ENCODE measurements around the gene TMTC2. TPM values are rescaled to one million over a fixed set of nuclear protein-coding genes. Genes with fewer than 3 reads are reported as not detected.

TMTC2 gene
- total and polyA plus RNA-seq, 12 donors: 1.6 to 4.4 (median 2.7) TPM

DNA sequence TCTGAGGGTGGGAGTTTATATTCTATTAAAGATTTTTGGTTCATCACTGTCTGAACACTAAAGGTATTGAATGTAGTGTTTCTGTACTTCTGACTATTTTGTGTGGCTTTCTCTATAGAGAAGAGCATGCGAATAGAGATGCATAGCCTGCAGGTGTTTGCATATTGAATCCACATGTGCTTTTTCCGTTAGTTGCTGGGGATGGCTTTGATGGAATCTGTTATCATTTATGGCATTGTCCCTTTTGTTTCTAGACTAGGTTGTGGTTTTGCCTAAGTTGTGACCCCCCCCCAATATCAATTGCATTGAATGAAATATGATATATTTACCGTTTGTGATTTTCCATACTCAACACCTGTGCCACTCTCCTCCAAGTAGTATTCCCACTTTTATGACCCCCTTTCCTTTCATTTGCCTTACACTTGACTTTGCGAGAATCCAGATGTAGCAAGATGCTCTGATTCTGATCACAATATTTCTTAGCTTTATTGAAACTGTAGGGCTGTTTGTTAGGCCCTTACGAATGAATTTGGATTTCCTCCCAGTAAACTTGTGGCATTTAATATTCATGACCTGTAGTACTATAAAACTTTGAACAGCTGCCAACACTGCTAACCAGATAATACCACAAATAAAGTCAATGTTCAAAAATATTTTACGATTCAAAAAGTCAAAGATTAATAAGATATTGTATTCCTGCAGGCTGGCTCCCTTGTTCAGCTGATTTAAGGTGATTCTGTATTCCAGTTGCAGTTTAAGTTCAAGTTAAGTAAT lies 176.4 kb downstream of the TMTC2 start:
- Histone ChIP-seq H3K9me3 (replicated peaks in 1 of 3) (no peaks in the 10 kb centered on the region), H3K27ac (no peak overlapping the region), H3K4me1 (replicated peaks in 1 of 2) (peaks cover 0 to 6% of the 10 kb centered on the region in 2 donors), H3K36me3 (replicated peaks in 1 of 2) (no peaks in the 10 kb centered on the region), H3K27me3 (no peaks in the 10 kb centered on the region), H3K4me3 (no peak overlapping the region)
- TF ChIP-seq, protein P1, sequence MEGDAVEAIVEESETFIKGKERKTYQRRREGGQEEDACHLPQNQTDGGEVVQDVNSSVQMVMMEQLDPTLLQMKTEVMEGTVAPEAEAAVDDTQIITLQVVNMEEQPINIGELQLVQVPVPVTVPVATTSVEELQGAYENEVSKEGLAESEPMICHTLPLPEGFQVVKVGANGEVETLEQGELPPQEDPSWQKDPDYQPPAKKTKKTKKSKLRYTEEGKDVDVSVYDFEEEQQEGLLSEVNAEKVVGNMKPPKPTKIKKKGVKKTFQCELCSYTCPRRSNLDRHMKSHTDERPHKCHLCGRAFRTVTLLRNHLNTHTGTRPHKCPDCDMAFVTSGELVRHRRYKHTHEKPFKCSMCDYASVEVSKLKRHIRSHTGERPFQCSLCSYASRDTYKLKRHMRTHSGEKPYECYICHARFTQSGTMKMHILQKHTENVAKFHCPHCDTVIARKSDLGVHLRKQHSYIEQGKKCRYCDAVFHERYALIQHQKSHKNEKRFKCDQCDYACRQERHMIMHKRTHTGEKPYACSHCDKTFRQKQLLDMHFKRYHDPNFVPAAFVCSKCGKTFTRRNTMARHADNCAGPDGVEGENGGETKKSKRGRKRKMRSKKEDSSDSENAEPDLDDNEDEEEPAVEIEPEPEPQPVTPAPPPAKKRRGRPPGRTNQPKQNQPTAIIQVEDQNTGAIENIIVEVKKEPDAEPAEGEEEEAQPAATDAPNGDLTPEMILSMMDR (IDR thresholded peaks at IDR 0.05): no peak
- no peak for DNase-seq
- 78 to 81% (median 79%) methylated on average over 6 of the region's 6 CpGs for WGBS, 4 donors
- intact Hi-C loops (cut with DNase I): no loop called here

DNA sequence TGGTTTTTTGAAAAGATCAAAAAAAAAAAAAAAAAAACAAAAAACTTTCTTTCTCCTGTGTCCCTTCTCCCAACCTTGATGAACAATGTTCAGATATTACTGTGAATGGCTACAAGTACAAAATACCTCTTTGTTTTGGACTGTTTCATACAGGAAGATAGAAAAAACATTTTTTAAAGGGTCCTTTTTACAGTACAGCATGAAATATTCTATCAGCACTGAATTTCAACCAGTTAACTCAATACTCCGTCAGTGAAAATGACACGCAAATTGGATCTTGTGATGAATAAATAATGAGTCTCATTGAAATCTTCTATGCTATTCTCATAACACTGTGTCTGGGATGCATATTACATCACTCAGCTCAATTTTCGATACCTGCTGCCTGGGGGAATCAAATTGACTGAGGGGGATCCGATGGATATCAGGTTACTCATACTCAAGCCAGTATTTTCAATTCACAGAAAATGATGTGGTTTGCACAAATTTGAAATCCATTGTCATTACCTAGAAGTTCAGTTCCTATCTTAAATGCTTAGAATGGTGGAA lies 179.6 kb downstream of the TMTC2 start:
- DNase-seq: no peak
- intact Hi-C loops (cut with DNase I): no loop called here
- no peak overlapping the region for H3K27ac ChIP-seq

DNA sequence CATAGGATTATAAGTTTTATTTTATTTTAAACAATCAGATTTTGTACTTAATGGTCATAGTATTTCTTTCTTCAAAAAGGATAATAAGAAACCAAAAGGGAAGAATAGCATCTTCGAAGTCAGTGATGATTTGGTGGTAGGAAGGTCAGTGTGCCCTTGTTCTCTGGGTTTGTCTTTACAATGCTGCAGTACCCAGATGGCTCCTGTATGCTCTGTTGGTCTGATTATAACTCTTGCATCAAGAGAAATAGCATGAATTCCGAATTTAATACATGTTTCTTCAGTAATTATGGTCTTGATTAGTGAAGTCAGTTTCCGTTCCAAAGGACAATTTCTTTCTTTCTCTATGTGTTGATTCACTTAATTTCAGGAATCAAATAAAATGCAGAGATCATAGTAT lies 180.2 kb downstream of the TMTC2 start:
- Histone ChIP-seq H3K27ac (no peak overlapping the region), H3K4me1 (replicated peaks in 1 of 2) (peaks cover 0 to 6% of the 10 kb centered on the region in 2 donors), H3K36me3 (replicated peaks in 1 of 2) (no peaks in the 10 kb centered on the region), H3K9me3 (replicated peaks in 1 of 3) (no peaks in the 10 kb centered on the region), H3K27me3 (no peaks in the 10 kb centered on the region), H3K4me3 (no peak overlapping the region)
- intact Hi-C loops (cut with DNase I): no loop called here
- DNase-seq: no peak
- TF ChIP-seq POLR2A (IDR thresholded peaks at IDR 0.05): no peak
- TF ChIP-seq, protein P1 (IDR thresholded peaks at IDR 0.05): no peak
- WGBS, 4 donors: 76 to 92% (median 83%) methylated on average over 3 of the region's 3 CpGs

More for the DNA sequence above, 179.6 kb downstream of the TMTC2 start:
- WGBS, 4 donors: 90% methylated on average over 4 of the region's 4 CpGs
- Histone ChIP-seq H3K36me3 (replicated peaks in 1 of 2) (no peaks in the 10 kb centered on the region), H3K9me3 (replicated peaks in 1 of 3) (no peaks in the 10 kb centered on the region), H3K27me3 (no peaks in the 10 kb centered on the region), H3K4me3 (no peak overlapping the region), H3K4me1 (replicated peaks in 1 of 2) (peaks cover 0 to 6% of the 10 kb centered on the region in 2 donors)
- TF ChIP-seq, protein P1 (IDR thresholded peaks at IDR 0.05): no peak
- no peak for TF ChIP-seq POLR2A (IDR thresholded peaks at IDR 0.05)

DNA sequence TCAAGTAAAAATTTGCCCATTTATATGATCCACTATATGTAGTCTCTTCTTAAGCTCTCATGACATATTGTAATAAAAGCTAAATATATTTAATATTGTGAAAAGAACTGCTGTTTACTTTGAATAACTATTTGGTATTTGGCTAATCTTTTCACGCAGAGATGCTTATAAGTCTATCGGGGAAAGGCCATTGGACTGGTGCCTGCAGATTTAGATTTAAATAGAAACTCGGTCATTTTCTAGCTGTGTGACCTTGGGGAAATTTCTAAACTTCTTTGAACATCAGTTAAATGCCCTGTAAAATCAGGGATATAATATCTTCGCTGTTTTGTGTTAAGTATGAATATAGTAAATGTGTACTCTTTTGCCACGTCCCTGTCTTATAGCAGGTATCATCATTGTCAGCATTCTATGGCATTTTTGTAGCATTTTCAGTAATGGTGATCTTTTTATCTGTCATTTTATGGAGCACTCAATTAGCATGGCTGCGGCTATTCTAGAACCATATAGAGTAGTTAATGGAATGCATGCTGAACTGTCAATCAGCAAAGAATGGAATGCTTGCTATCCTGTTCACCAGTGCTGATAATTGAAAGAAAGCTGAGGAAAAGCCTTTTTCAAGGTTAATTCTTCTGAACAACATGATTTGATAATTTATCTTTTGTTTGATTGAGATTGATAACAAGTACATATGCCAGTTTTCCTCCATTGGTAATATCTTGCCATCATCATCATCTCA lies 181.2 kb downstream of the TMTC2 start:
- Histone ChIP-seq H3K4me3 (no peak overlapping the region), H3K36me3 (replicated peaks in 1 of 2) (no peaks in the 10 kb centered on the region), H3K4me1 (replicated peaks in 1 of 2) (peaks cover 0 to 6% of the 10 kb centered on the region in 2 donors), H3K27ac (no peak overlapping the region), H3K27me3 (no peaks in the 10 kb centered on the region), H3K9me3 (replicated peaks in 1 of 3) (no peaks in the 10 kb centered on the region)
- intact Hi-C loops (cut with DNase I): no loop called here
- 55 to 61% (median 58%) methylated on average over 6 of the region's 6 CpGs for WGBS, 4 donors
- DNase-seq: no peak
- no peak for TF ChIP-seq POLR2A (IDR thresholded peaks at IDR 0.05)
- TF ChIP-seq, protein P1 (IDR thresholded peaks at IDR 0.05): no peak

Measured in adrenal gland (tissue), 12 donors.